ENCODE data around the gene EIF2D. TPM values are rescaled to one million over a fixed set of nuclear protein-coding genes. Genes with fewer than 3 reads are reported as not detected.

Gene EIF2D
- total and polyA plus RNA-seq, 8 donors = 20.9 to 37.9 (median 29.3) TPM

DNA sequence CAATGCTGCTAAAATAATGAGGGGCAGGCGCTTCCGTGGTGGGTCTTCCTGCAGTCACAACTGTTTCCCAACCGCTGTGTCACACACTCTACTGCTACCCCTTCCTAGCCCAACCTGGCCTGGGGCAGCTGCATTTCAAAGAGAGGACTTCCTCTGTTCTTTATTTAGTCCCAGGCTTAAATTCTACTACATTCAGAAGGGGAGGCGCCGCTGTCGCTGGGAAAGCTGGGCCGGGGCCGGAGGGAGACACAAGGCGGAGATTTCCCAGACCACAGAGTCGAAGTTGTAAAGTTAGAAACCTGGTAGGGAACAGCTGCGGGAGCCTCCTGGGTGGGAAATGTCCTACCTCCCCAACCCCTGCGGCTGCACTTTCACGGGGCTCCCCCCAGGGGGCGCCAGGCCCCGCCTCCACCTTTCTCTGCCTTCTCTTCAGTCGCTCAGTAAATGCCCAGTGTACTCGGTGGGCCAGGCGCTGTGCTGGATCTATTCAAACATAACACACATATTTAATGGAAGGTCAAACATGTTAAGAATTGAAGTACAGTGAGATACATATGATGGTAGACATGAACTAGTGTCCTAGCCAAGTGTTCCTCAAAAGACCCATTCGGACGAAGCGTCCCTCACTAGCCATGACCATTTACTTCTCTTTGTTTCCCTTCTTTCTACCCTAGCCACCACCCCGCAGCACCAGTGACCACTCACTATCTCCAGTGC, 46.2 kb upstream of the EIF2D start:
- FAIRE-seq = no peak
- Histone ChIP-seq H3K4me1 (peaks cover 15 to 22% (median 20%) of the 10 kb centered on the region in 3 donors), H3K27me3 (no peaks in the 10 kb centered on the region), H3K27ac (peak overlapping the region in 2 of 4 donors; percentile 86), H3K4me3 (no peak overlapping the region), H3K36me3 (no peaks in the 10 kb centered on the region), H3K9me3 (no peaks in the 10 kb centered on the region)
- TF ChIP-seq CTCF (IDR thresholded peaks at IDR 0.05) = peak in 3 of 4 donors; percentile 14 to 34 (median 30)
- intact Hi-C loops (cut with DNase I) = no loop called here
- peak in 1 of 6 donors; percentile 33 for DNase-seq
- ATAC-seq = no peak
- 78 to 79% methylated on average over 22 of the region's 22 CpGs for WGBS, 2 donors

DNA sequence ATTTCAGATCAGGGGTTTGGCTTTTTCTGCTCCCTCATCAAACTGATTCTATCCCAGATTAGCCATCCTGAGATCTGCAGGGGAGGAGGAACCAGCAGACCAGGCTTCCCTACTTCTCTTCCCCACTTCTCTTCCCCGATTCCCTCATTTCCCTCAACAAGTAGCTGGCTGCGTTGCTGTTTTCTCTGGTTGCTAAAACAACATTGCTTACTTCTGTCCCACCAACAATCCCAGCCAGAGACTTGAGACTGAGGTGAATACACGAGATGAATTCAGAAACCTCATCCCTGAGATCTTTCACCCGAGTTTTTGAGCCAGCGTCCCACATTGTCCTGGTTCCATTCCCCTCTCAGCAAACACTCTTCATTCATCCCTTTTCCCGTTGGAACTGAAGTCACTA, 45.5 kb upstream of the EIF2D start:
- FAIRE-seq = no peak
- WGBS, 2 donors = 73 to 76% methylated on average over 6 of the region's 6 CpGs
- Histone ChIP-seq H3K4me3 (no peak overlapping the region), H3K4me1 (peaks cover 15 to 22% (median 20%) of the 10 kb centered on the region in 3 donors), H3K36me3 (no peaks in the 10 kb centered on the region), H3K9me3 (no peaks in the 10 kb centered on the region), H3K27ac (no peak overlapping the region), H3K27me3 (no peaks in the 10 kb centered on the region)
- TF ChIP-seq CTCF (IDR thresholded peaks at IDR 0.05) = no peak
- ATAC-seq = no peak
- intact Hi-C loops (cut with DNase I) = no loop called here
- no peak for DNase-seq

- Histone ChIP-seq H3K36me3 (no peaks in the 10 kb centered on the region), H3K4me1 (peaks cover 15 to 28% (median 25%) of the 10 kb centered on the region in 3 donors), H3K4me3 (no peak overlapping the region), H3K27ac (no peak overlapping the region), H3K9me3 (no peaks in the 10 kb centered on the region), H3K27me3 (no peaks in the 10 kb centered on the region)
- intact Hi-C loops (cut with DNase I) = no loop called here
- DNase-seq (no peak), FAIRE-seq (no peak), ATAC-seq (no peak)
- WGBS, 2 donors = 72 to 78% methylated on average over 3 of the region's 3 CpGs
- TF ChIP-seq CTCF (IDR thresholded peaks at IDR 0.05) = no peak
These were observed 44.7 kb upstream of the EIF2D start for GRCh38 chr1:206656936-206657335.

DNA sequence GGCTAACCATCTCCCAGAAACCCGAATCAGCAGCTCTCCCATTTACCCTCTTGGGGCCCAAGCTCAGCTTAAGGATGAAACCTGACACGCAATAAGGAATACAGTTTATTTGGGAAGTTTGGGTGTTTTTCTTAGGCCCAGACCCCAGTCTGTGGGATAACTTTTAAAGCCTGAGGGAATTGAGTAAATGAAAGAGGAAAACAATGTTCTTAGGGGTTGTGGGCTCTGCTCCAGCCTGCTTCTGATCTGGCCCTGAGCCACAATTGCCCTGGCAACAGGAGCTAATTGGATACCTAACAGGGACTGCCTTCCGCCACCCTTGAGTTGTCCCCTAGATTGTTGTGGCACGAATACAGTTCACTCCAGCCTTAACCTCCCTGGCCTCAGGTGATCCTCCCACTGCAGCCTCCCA, 43.2 kb upstream of the EIF2D start:
- Histone ChIP-seq H3K4me3 (no peak overlapping the region), H3K27ac (peak overlapping the region in 3 of 4 donors; percentile 22 to 77 (median 62)), H3K4me1 (peaks cover 15 to 35% (median 34%) of the 10 kb centered on the region in 3 donors), H3K27me3 (no peaks in the 10 kb centered on the region), H3K9me3 (no peaks in the 10 kb centered on the region), H3K36me3 (no peaks in the 10 kb centered on the region)
- intact Hi-C loops (cut with DNase I) = no loop called here
- no peak for TF ChIP-seq CTCF (IDR thresholded peaks at IDR 0.05)
- DNase-seq = peak in 4 of 6 donors; percentile 46 to 62 (median 54)
- WGBS, 2 donors = 38 to 42% methylated on average over 4 of the region's 4 CpGs
- peak in 2 of 4 donors; percentile 11 to 21 for ATAC-seq
- FAIRE-seq = no peak

DNA sequence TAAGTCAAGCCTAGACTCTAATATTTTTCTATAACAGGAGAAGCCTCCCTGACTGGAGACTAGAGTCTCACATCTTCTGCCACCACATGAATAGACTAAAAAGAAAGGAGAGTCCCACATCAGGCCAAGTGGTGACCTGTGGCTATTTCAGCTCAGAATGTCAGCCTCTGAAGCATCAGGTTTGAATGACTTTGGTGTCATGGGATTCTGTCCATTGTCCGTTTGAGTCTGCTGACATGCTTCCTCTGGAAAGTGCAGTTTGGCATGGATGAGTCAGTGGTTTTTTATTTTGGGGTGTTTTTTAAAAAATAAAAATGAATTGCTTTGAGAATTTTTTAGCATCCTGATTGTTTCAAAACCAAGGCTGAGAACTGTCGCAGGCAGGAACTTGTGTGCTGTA, 42.6 kb upstream of the EIF2D start:
- Histone ChIP-seq H3K4me3 (no peak overlapping the region), H3K4me1 (peaks cover 9 to 31% (median 31%) of the 10 kb centered on the region in 3 donors), H3K27ac (peak overlapping the region in 3 of 4 donors; percentile 53 to 77 (median 62)), H3K27me3 (no peaks in the 10 kb centered on the region), H3K9me3 (no peaks in the 10 kb centered on the region), H3K36me3 (no peaks in the 10 kb centered on the region)
- WGBS, 2 donors = 80 to 84% methylated on average over 2 of the region's 2 CpGs
- ATAC-seq = no peak
- no peak for DNase-seq
- no peak for FAIRE-seq
- intact Hi-C loops (cut with DNase I) = no loop called here
- no peak for TF ChIP-seq CTCF (IDR thresholded peaks at IDR 0.05)

Data from pancreas (tissue), 10 donors.